ENCODE results near the gene C1GALT1C1L. TPM values are rescaled to one million over a fixed set of nuclear protein-coding genes. Genes with fewer than 3 reads are reported as not detected.

Gene C1GALT1C1L
- total RNA-seq, 1 experiment from 2014 or later = not detected

DNA sequence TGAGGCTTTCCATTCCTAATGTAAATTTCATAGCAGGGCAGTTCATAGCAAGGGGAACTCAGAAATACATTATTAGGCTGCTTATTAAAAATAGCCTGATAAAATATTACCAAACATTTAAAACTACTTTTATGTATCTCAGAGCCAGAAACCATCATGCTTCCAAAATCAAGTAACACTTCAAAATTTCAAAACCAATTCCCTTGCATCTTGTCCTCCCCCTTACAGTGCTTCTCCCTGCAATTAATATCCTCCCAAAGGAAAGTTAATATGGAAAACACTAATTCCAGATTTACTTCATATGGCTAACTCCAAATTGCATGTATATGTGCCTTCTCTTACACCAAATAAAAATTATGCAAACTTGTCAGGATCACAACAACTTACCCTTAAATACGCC lies 32.5 kb downstream of the C1GALT1C1L start:
- H3K36me3 ChIP-seq (ENCODE audit: low read depth, low read length) = no peaks in the 10 kb centered on the region
- H3K9me3 ChIP-seq (ENCODE audit: low read length) = no peaks in the 10 kb centered on the region
- H3F3A ChIP-seq (ENCODE audit: low read length, unreplicated experiment) = no peaks in the 10 kb centered on the region
- no peak for TF ChIP-seq CTCF (conservative IDR thresholded peaks at IDR 0.05; ENCODE audit: low read depth, low read length)
- no peaks in the 10 kb centered on the region for H3K79me2 ChIP-seq (ENCODE audit: low read length)
- no peaks in the 10 kb centered on the region for H3K9me2 ChIP-seq (replicated peaks; ENCODE audit: low read length)
- no peak overlapping the region for H3K9ac ChIP-seq (ENCODE audit: low read length)
- H2AFZ ChIP-seq (ENCODE audit: low read length) = no peak overlapping the region
- H3K27ac ChIP-seq (ENCODE audit: low read length) = no peak overlapping the region
- H4K20me1 ChIP-seq (ENCODE audit: low read length) = no peaks in the 10 kb centered on the region
- ATAC-seq (no peak), DNase-seq (no peak)
- POLR2A ChIA-PET (ENCODE audit: unreplicated experiment) = no interaction called here
- no peaks in the 10 kb centered on the region for H3K4me1 ChIP-seq (ENCODE audit: insufficient read depth, low read length)
- H3K4me2 ChIP-seq (ENCODE audit: low read length) = no peak overlapping the region
- no peaks in the 10 kb centered on the region for H3K27me3 ChIP-seq (ENCODE audit: low read length)
- intact Hi-C loops (cut with micrococcal nuclease) = no loop called here
- CTCF ChIA-PET = no interaction called here
- H3K4me3 ChIP-seq (ENCODE audit: low read length) = no peak overlapping the region
- no TSS peak for BruUV-seq (replicated peaks)

- Histone ChIP-seq H3K27ac (ENCODE audit: low read length) (no peak overlapping the region), H3K4me1 (ENCODE audit: insufficient read depth, low read length) (no peaks in the 10 kb centered on the region), H3K36me3 (ENCODE audit: low read depth, low read length) (no peaks in the 10 kb centered on the region), H3K9me3 (ENCODE audit: low read length) (no peaks in the 10 kb centered on the region), H3K9me2 (replicated peaks; ENCODE audit: low read length) (no peaks in the 10 kb centered on the region), H3K27me3 (ENCODE audit: low read length) (no peaks in the 10 kb centered on the region), H4K20me1 (ENCODE audit: low read length) (no peaks in the 10 kb centered on the region), H3F3A (ENCODE audit: low read length, unreplicated experiment) (no peaks in the 10 kb centered on the region), H3K4me2 (ENCODE audit: low read length) (no peak overlapping the region), H3K79me2 (ENCODE audit: low read length) (no peaks in the 10 kb centered on the region), H3K4me3 (ENCODE audit: low read length) (no peak overlapping the region), H3K9ac (ENCODE audit: low read length) (no peak overlapping the region), H2AFZ (ENCODE audit: low read length) (no peak overlapping the region)
- BruUV-seq (replicated peaks) = no TSS peak
- ChIA-PET CTCF (no interaction called here), POLR2A (ENCODE audit: unreplicated experiment) (no interaction called here)
- intact Hi-C loops (cut with micrococcal nuclease) = no loop called here
- DNase-seq (no peak), ATAC-seq (no peak)
- TF ChIP-seq CTCF (conservative IDR thresholded peaks at IDR 0.05; ENCODE audit: low read depth, low read length) (no peak), EZH2phosphoT487 (IDR thresholded peaks at IDR 0.05; ENCODE audit: borderline replicate concordance, low read length) (no peak)
Measured at GRCh38 chr2:43642363-43642762, 33.9 kb downstream of the C1GALT1C1L start.

DNA sequence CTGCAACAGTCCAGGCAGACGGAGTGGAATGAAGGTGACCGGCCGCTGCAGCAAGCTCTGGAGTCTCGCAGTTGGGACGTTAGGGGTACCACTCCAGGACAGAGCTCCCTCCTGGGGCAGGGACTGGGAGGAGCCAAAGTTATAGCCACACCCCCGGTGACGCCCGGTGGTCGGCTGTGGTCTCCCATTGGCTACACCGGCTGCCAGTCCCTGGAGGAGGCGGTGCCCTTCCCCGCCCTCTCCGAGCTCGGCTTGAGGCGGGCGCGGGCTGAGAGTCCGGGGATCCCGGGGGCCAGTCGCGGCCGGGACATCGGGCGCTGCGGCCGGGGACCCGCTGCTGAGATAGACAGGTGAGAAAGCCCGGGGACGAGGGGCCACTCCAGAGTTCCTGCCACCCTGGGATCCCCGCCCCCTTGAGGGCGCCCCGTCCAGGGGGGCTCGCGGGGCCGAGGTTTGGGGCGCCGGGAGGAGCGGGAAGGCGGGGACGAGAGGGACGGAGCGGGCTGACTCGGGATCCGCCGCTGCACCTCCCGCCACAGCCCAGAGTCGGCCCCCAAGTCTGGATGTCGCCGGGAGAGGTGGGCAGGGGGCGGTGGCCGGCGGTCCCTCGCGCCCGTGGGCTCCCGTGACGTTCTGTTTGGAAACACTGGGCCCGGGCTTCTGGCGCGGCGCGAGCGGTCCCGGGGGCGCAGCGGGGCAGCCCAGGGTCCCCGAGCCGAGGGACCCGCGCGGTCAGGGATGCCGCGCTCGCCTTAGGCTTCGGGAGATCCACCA lies 39.0 kb downstream of the C1GALT1C1L start, which contains the start of gene PLEKHH2:
TSS of gene PLEKHH2 (plus strand) at position 231 of the 774 bp plus-strand sequence. CDS start 7,414 bp downstream, outside the sequence.
- Histone ChIP-seq H3K9ac (ENCODE audit: low read length) (peak within 1 kb of the TSS; percentile 68), H3K4me1 (ENCODE audit: insufficient read depth, low read length) (peaks cover 22% of the 10 kb centered on the region), H3K9me3 (ENCODE audit: low read length) (no peaks in the 10 kb centered on the region), H3K27me3 (ENCODE audit: low read length) (no peaks in the 10 kb centered on the region), H3K79me2 (ENCODE audit: low read length) (no peaks in the 10 kb centered on the region), H3K36me3 (ENCODE audit: low read depth, low read length) (no peaks in the 10 kb centered on the region), H4K20me1 (ENCODE audit: low read length) (no peaks in the 10 kb centered on the region), H3F3A (ENCODE audit: low read length, unreplicated experiment) (no peaks in the 10 kb centered on the region), H2AFZ (ENCODE audit: low read length) (peak within 1 kb of the TSS; percentile 93), H3K9me2 (replicated peaks; ENCODE audit: low read length) (no peaks in the 10 kb centered on the region), H3K4me2 (ENCODE audit: low read length) (peak within 1 kb of the TSS; percentile 91), H3K4me3 (ENCODE audit: low read length) (peak within 1 kb of the TSS; percentile 76), H3K27ac (ENCODE audit: low read length) (no peak within 1 kb of the TSS)
- DNase-seq (peak; percentile 86), ATAC-seq (peak; percentile 87)
- ChIA-PET CTCF (no interaction called here), POLR2A (ENCODE audit: unreplicated experiment) (no interaction called here)
- TF ChIP-seq EZH2phosphoT487 (IDR thresholded peaks at IDR 0.05; ENCODE audit: borderline replicate concordance, low read length) (no peak), CTCF (conservative IDR thresholded peaks at IDR 0.05; ENCODE audit: low read depth, low read length) (no peak), EZH2 (IDR thresholded peaks at IDR 0.05; ENCODE audit: low read length, unreplicated experiment) (no peak)
- BruUV-seq (replicated peaks) = no TSS peak
- intact Hi-C loops (cut with micrococcal nuclease) = loop anchor here (5.0 kb wide), 2 partner anchors 35 to 135 kb away; partner anchors contain the start of gene DYNC2LI1

Measured in PC-3 (cell line).